ENCODE measurements around the gene VPS37B.

Gene VPS37B

DNA sequence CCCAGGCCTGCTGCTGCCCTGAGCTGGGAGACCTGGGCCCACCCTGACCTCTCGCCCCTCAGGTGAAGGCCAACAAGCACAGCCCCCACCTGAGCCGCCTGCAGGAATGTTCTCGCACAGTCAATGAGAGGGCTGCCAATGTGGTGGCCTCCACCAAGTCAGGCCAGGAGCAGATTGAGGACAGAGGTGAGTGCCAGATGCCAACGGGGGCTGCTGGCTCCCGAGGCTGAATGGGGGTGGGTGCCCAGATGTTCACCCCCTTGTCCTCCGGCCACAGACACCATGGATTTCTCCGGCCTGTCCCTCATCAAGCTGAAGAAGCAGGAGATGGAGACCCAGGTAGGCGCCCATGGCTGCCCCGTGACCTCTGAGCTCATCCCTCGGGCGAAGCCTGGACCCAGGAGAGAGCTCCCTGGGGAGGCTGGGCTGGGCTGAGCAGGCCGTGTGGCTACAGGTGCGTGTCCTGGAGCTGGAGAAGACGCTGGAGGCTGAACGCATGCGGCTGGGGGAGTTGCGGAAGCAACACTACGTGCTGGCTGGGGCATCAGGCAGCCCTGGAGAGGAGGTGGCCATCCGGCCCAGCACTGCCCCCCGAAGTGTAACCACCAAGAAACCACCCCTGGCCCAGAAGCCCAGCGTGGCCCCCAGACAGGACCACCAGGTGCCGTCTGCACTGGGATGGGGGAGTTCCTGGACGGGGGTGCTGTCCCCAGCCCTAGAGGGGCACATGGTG, 34.9 kb downstream of the VPS37B start:
- TF ChIP-seq, protein P1, sequence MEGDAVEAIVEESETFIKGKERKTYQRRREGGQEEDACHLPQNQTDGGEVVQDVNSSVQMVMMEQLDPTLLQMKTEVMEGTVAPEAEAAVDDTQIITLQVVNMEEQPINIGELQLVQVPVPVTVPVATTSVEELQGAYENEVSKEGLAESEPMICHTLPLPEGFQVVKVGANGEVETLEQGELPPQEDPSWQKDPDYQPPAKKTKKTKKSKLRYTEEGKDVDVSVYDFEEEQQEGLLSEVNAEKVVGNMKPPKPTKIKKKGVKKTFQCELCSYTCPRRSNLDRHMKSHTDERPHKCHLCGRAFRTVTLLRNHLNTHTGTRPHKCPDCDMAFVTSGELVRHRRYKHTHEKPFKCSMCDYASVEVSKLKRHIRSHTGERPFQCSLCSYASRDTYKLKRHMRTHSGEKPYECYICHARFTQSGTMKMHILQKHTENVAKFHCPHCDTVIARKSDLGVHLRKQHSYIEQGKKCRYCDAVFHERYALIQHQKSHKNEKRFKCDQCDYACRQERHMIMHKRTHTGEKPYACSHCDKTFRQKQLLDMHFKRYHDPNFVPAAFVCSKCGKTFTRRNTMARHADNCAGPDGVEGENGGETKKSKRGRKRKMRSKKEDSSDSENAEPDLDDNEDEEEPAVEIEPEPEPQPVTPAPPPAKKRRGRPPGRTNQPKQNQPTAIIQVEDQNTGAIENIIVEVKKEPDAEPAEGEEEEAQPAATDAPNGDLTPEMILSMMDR (IDR thresholded peaks at IDR 0.05; ENCODE audit: extremely low read depth, missing control alignments): no peak
- DNase-seq (ENCODE audit: low spot score): no peak

DNA sequence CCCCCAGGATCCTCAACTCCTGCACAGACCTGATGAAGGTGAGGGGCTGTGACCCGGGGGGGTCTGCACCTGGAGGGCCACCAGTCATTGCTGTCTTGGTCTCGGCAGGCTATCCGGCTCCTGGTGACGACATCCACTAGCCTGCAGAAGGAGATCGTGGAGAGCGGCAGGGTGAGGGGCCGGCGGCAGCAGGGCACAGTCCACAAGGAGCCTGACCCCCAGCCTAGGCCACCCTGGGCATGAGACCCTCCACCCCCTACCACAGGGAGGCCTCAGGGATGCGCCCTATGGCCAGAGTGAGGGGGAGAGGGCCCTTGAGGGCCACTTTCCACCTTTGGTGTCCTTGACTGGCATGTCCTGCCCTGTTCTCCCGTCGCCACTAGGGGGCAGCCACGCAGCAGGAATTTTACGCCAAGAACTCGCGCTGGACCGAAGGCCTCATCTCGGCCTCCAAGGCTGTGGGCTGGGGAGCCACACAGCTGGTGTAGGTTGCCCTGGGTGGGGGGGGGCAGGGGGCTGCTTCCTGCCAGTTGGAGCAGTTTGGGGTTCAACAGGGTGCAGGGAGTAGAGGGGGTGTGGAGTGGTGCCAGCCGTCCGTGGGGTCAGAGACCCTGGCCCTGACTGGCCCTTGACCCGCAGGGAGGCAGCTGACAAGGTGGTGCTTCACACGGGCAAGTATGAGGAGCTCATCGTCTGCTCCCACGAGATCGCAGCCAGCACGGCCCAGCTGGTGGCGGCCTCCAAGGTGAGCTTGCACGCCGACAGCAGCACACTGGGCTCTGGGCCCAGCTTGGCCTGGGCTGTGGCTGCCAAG, 35.7 kb downstream of the VPS37B start:
- DNase-seq (ENCODE audit: low spot score): peak; percentile 92

DNA sequence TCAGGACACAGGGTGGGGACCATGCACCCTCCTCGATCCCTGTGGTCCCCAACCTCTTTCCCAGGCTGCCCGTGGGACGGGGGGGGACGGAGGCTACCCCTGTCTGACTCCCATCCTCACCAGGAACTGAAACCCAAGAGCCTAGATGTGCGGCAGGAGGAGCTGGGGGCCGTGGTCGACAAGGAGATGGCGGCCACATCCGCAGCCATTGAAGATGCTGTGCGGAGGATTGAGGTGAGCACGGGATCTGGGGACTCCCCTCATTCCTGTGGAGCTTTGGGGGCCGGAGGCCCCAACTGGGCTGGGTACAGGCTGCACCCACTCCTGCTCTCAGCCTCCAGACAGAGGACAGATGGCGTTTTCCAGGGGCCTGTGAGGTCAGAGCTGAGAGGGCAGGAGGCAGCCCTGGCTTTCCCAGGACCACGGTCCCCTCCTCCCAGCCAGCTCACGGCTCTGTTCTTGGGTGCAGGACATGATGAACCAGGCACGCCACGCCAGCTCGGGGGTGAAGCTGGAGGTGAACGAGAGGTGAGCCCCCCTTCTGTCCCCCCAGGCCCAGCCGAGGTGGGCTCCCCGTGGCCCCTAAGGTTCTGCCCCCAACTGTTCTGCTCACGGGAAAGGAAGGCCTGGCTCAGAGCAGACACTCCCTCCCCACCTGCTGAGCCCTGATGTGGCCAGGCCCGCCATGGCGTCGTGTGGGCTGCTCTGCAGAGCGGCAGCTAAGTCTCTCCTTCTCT, 36.5 kb downstream of the VPS37B start:
- no peak for DNase-seq (ENCODE audit: low spot score)
- TF ChIP-seq, protein P1 (IDR thresholded peaks at IDR 0.05; ENCODE audit: extremely low read depth, missing control alignments): no peak

More for the DNA sequence above, 35.7 kb downstream of the VPS37B start:
- TF ChIP-seq, protein P1 (IDR thresholded peaks at IDR 0.05; ENCODE audit: extremely low read depth, missing control alignments): peak; percentile 95

GRCh38 chr12:122858591-122859302, 37.2 kb downstream of the VPS37B start:
- no peak for DNase-seq (ENCODE audit: low spot score)
- TF ChIP-seq, protein P1 (IDR thresholded peaks at IDR 0.05; ENCODE audit: extremely low read depth, missing control alignments): no peak

DNA sequence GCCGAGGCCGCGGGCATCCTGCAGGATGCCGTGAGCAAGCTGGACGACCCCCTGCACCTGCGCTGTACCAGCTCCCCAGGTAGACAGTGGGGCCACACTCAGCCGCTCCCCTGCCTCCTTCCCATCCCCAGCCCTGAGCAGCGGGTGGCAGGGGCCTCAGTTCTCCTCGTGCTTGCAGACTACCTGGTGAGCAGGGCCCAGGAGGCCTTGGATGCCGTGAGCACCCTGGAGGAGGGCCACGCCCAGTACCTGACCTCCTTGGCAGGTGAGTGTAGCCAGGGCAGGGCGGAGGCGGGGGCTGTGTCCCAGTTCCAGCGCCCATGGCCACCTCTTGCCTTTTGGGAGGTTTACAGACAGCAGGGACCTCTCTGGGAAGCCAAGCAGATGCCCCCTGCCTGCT, 37.8 kb downstream of the VPS37B start:
- TF ChIP-seq, protein P1 (IDR thresholded peaks at IDR 0.05; ENCODE audit: extremely low read depth, missing control alignments): no peak
- no peak for DNase-seq (ENCODE audit: low spot score)

DNA sequence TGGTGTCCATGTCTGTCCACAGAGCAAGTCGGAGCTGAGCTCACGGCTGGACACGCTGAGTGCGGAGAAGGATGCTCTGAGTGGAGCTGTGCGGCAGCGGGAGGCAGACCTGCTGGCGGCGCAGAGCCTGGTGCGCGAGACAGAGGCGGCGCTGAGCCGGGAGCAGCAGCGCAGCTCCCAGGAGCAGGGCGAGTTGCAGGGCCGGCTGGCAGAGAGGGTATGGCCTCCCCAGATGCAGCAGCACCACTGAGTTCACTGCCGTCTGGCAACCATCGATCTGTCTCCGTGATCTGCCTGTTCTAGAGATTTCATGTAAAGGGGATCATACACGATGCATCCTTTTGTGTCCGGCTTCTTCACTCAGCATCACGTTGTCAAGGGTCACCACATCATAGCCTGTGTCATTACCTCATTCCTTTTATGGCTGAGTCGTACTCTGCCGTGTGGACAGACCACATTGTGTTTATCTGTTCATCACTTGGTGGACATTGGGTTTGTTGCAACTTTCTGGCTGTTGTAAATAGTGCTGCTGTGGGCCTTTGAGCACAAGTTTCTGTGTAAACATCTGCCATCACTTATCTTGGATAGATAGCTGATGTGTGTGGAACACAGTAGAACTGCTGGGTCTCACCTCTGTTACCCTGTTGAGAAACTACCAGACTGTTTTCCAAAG, 38.8 kb downstream of the VPS37B start:
- no peak for DNase-seq (ENCODE audit: low spot score)
- TF ChIP-seq, protein P1 (IDR thresholded peaks at IDR 0.05; ENCODE audit: extremely low read depth, missing control alignments): no peak
